CD4-positive, alpha-beta T cell treated with Interleukin-4 for 1 hour (primary cell): ENCODE measurements around the gene FOXP1.

Source experiments
- DNase-seq, 2 donors: peaks; one replicate each; pipeline ENCODE4 v3.0.0-alpha.2; 2020 to 2022

FOXP1 gene

DNA sequence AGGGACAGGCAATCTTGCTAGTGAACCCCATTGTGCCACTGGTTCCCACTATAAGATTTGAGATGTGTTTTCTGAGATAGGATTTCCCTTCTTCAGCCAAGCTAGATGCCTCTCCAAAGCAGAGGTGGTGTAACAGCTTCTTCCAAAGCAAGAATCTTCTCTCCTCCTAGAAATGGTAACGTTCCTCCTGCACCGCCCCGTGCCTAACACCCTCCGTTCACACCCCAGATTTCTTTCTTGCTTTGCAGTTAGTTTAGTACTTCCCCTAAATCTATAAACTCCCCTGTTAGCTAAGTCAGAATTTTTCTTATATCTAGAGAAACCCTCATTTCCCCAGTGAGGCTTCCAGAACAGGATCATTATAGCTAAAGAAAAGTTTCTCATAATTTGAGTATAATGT is 653.5 kb downstream of the FOXP1 start:
- DNase-seq: no peak

DNA sequence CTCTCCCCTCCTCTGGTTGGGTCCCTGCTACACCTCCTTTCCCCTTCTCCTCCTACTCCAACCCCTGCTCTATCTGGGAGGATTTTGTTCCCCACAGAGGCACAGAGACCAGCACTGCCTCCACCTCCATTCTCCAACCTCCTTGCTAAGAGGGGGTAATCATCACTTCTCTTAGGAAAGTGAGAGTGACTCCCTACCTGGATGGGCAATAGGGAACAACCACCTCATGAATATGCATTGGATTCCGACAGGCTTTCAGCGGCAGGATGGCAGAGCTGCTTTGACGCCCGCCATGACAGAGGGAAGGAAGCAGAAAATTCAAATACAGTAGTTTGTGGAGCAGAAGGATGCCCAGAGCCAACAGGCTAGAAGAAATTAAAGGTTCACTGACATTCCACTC is 656.3 kb downstream of the FOXP1 start:
- DNase-seq: no peak

DNA sequence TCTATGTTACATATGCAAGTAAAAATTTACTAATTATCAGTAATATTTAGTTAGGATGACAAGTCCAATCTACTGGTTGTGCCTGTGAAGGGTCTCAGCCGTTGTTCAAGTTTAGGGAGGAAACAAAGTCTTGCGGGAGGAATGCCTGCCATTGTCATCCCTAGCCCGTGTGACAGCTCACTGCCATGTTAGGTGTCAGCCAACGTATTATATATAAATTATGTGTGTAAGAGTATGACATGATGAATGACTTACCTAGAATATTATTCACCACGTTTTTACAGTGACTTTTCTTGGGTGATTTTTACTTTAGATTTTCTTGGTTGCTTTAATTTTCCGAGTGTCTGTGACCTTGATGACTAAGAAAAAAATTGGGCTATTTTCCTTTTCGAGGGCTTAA is 656.7 kb downstream of the FOXP1 start:
- no peak for DNase-seq

GRCh38 chr3:70919661-70920060 is 663.9 kb downstream of the FOXP1 start:
- no peak for DNase-seq

DNA sequence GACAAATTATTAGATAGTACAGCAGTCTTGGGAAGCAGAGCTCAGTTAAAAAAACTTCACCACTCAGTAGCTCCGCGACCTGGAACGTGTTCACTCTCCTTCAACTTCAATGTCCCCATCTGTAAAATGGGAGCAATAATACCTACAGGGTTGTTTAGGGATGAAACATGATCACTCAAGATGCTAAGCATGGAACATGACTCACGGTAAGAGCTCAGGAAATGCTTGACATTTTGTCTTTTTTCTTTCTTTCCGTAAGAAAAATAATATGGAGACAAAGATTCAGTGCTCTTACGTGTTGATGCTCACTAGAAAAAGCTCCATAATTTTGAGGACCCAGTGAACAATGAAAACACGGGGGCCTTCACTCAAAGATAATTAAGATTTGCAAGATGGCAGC is 664.4 kb downstream of the FOXP1 start:
- DNase-seq: no peak

- DNase-seq: no peak
Measured at GRCh38 chr3:70916375-70917055, 667.0 kb downstream of the FOXP1 start.

- no peak for DNase-seq
Measured at GRCh38 chr3:70914862-70915261, 668.7 kb downstream of the FOXP1 start.

GRCh38 chr3:70911719-70912118 is 671.8 kb downstream of the FOXP1 start:
- DNase-seq: no peak

DNA sequence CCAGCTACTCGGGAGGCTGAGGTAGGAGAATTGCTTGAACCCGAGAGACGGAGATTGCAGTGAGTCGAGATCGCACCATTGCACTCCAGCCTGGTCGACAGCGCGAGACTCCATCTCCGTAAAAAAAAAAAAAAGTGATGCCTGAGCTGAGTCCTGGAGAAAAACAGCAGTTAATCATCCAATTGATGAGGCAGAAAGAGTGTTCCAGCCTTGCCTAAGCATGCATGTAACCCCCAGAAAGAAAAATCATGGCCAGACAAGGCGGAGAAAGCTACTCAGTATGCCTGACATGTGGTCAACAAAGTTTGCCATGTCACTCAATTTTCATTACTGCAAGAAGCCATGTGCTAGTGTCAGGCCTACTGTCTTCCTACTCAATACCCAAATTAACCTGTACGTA is 678.0 kb downstream of the FOXP1 start:
- no peak for DNase-seq
